Measurements from ENCODE around the gene ITIH3.
"Not testable (repeated sequence)": the region's sequence is repeated elsewhere in the genome, so short reads cannot be mapped to it uniquely, and the experiment has no call there.

ITIH3 gene

GRCh38 chr3:52794612-52795099, at the start of gene ITIH3:
Gene ITIH3 (plus strand): TSS chr3:52794796. CDS start chr3:52794804, 8 bp downstream.
- DNase-seq (ENCODE audit: low read depth), result no peak

GRCh38 chr3:52752045-52752660, 42.4 kb upstream of the ITIH3 start:
- DNase-seq (ENCODE audit: low read depth), result no peak

GRCh38 chr3:52754373-52754772, 40.2 kb upstream of the ITIH3 start:
- no peak for DNase-seq (ENCODE audit: low read depth)

- no peak for DNase-seq (ENCODE audit: low read depth)
These were observed 38.5 kb upstream of the ITIH3 start for GRCh38 chr3:52756141-52756540.

- DNase-seq (ENCODE audit: low read depth), result no peak
These were observed 31.1 kb upstream of the ITIH3 start for GRCh38 chr3:52763466-52763865.

- DNase-seq (ENCODE audit: low read depth), result no peak
These were observed 24.7 kb upstream of the ITIH3 start for GRCh38 chr3:52769786-52770455.

GRCh38 chr3:52770496-52771333, 23.9 kb upstream of the ITIH3 start, which contains the start of gene NEK4:
Gene NEK4 (minus strand): TSS chr3:52770940. CDS start chr3:52770746, 194 bp downstream.
- DNase-seq (ENCODE audit: low read depth), result peak; percentile 70

- DNase-seq (ENCODE audit: low read depth), result no peak
These were observed 23.3 kb upstream of the ITIH3 start for GRCh38 chr3:52771334-52771681.

GRCh38 chr3:52771702-52772101, 22.9 kb upstream of the ITIH3 start:
- DNase-seq (ENCODE audit: low read depth), result no peak

- no peak for DNase-seq (ENCODE audit: low read depth)
These were observed 21.1 kb upstream of the ITIH3 start for GRCh38 chr3:52773361-52774065.

- no peak for DNase-seq (ENCODE audit: low read depth)
These were observed 20.4 kb upstream of the ITIH3 start for GRCh38 chr3:52774066-52774713.

GRCh38 chr3:52774901-52775864, 19.4 kb upstream of the ITIH3 start:
- DNase-seq (ENCODE audit: low read depth), result no peak

- DNase-seq (ENCODE audit: low read depth), result no peak
These were observed 18.7 kb upstream of the ITIH3 start for GRCh38 chr3:52775877-52776276.

- DNase-seq (ENCODE audit: low read depth), result not testable (repeated sequence)
These were observed 18.1 kb upstream of the ITIH3 start for GRCh38 chr3:52776486-52776885.

- no peak for DNase-seq (ENCODE audit: low read depth)
These were observed 17.3 kb upstream of the ITIH3 start, which contains the start of gene ITIH1 for GRCh38 chr3:52777127-52777958. Gene ITIH1 (plus strand): TSS chr3:52777599. CDS start chr3:52777616, 17 bp downstream.

GRCh38 chr3:52777959-52778805, 16.4 kb upstream of the ITIH3 start:
- DNase-seq (ENCODE audit: low read depth), result no peak

- DNase-seq (ENCODE audit: low read depth), result no peak
These were observed 15.4 kb upstream of the ITIH3 start for GRCh38 chr3:52779011-52779836.
